WTC11 (cell line): ENCODE measurements around the gene KRTAP5-4. TPM values are rescaled to one million over a fixed set of nuclear protein-coding genes. Genes with fewer than 3 reads are reported as not detected.

Experiments
- ATAC-seq: fragments of 200-7000 bp; cut with Tn5 transposase; 2 replicates; pipeline ENCODE4 v1.10.0; 2021; ENCODE audit warnings: mild to moderate bottlenecking, moderate library complexity
- CTCF ChIA-PET: fragments of 300-600 bp; sonication (Branson Sonifier 250); formaldehyde crosslinking; loops from one replicate; lab custom pipeline; 2021; ENCODE audit warnings: antibody characterized with exemption; lab: Charles Lee
- POLR2A ChIA-PET: fragments of 350-600 bp; sonication (Branson Sonifier 250); formaldehyde crosslinking; loops from one replicate; lab custom pipeline; 2021; ENCODE audit warnings: antibody characterized with exemption; lab: Charles Lee
- DNase-seq: peaks from one replicate; pipeline ENCODE4 v3.0.0; 2021; ENCODE audit warnings: low spot score
- H3K27ac Mint-ChIP-seq: 2 replicates; pipeline ENCODE4 v1.8.0; 2021; ENCODE audit warnings: mixed read lengths
- H3K27me3 Mint-ChIP-seq: 2 replicates; pipeline ENCODE4 v1.8.0; 2021; ENCODE audit warnings: low read depth, mild to moderate bottlenecking, moderate library complexity, mixed read lengths
- H3K36me3 Mint-ChIP-seq: 2 replicates; pipeline ENCODE4 v1.8.0; 2021; ENCODE audit warnings: mixed read lengths
- H3K4me1 Mint-ChIP-seq: 2 replicates; pipeline ENCODE4 v1.8.0; 2022; ENCODE audit warnings: mixed read lengths
- H3K4me3 Mint-ChIP-seq: 2 replicates; pipeline ENCODE4 v1.8.0; 2021; ENCODE audit warnings: mild to moderate bottlenecking, moderate library complexity, mixed read lengths
- H3K9me3 Mint-ChIP-seq: 2 replicates; pipeline ENCODE4 v1.8.0; 2021; ENCODE audit warnings: mixed read lengths
- AFF4 ChIP-seq: sonication (generic); formaldehyde crosslinking; IDR thresholded peaks from 2 replicates; pipeline ENCODE4 v1.8.1; 2023; ENCODE audit warnings: mild to moderate bottlenecking, missing genetic modification reagents, borderline replicate concordance
- ERG ChIP-seq: fragments of 250-450 bp; sonication (Bioruptor Pico); IDR thresholded peaks from 2 replicates; pipeline ENCODE4 v1.8.0; 2021; ENCODE audit warnings: mild to moderate bottlenecking
- ESRRA ChIP-seq: sonication (generic); formaldehyde crosslinking; IDR thresholded peaks from 2 replicates; pipeline ENCODE4 v1.8.1; 2022; ENCODE audit warnings: mild to moderate bottlenecking, missing genetic modification reagents, borderline replicate concordance
- ETV6 ChIP-seq: sonication (generic); formaldehyde crosslinking; IDR thresholded peaks from 2 replicates; pipeline ENCODE4 v1.8.1; 2022; ENCODE audit warnings: mild to moderate bottlenecking, missing genetic modification reagents
- FOXJ3 ChIP-seq: sonication (generic); formaldehyde crosslinking; IDR thresholded peaks from 2 replicates; pipeline ENCODE4 v1.9.0; 2021; ENCODE audit warnings: missing genetic modification reagents, mild to moderate bottlenecking, borderline replicate concordance
- GTF2I ChIP-seq: fragments of 250-450 bp; sonication (Bioruptor Pico); conservative IDR thresholded peaks from 2 replicates; pipeline ENCODE4 v1.4.0; 2021; ENCODE audit warnings: mild to moderate bottlenecking
- NFE2L1 ChIP-seq: sonication (generic); formaldehyde crosslinking; IDR thresholded peaks from 2 replicates; pipeline ENCODE4 v1.8.1; 2023; ENCODE audit warnings: missing genetic modification reagents
- NFYB ChIP-seq: sonication (generic); formaldehyde crosslinking; conservative IDR thresholded peaks from 2 replicates; pipeline ENCODE4 v1.8.0; 2022; ENCODE audit warnings: low read depth, missing genetic modification reagents
- PRDM15 ChIP-seq: sonication (generic); formaldehyde crosslinking; IDR thresholded peaks from 2 replicates; pipeline ENCODE4 v1.8.0; 2022; ENCODE audit warnings: missing genetic modification reagents
- SP1 ChIP-seq: sonication (generic); formaldehyde crosslinking; conservative IDR thresholded peaks from 2 replicates; pipeline ENCODE4 v1.8.1; 2022; ENCODE audit warnings: missing genetic modification reagents
- TEAD1 ChIP-seq: sonication (generic); formaldehyde crosslinking; IDR thresholded peaks from 2 replicates; pipeline ENCODE4 v1.8.0; 2022; ENCODE audit warnings: mild to moderate bottlenecking, missing genetic modification reagents
- ZNF219 ChIP-seq: sonication (generic); formaldehyde crosslinking; IDR thresholded peaks from 2 replicates; pipeline ENCODE4 v1.8.0; 2023; ENCODE audit warnings: missing genetic modification reagents, mild to moderate bottlenecking, borderline replicate concordance
- ZNF232 ChIP-seq: sonication (generic); formaldehyde crosslinking; IDR thresholded peaks from 2 replicates; pipeline ENCODE4 v1.8.0; 2022; ENCODE audit warnings: mild to moderate bottlenecking, missing genetic modification reagents
- ZNF263 ChIP-seq: sonication (generic); formaldehyde crosslinking; IDR thresholded peaks from 2 replicates; pipeline ENCODE4 v1.8.1; 2022; ENCODE audit warnings: low read depth, mild to moderate bottlenecking, moderate library complexity, missing genetic modification reagents
- ZNF317 ChIP-seq: sonication (generic); formaldehyde crosslinking; IDR thresholded peaks from 2 replicates; pipeline ENCODE4 v1.8.1; 2023; ENCODE audit warnings: low read depth, mild to moderate bottlenecking, moderate library complexity, missing genetic modification reagents, borderline replicate concordance
- ZNF423 ChIP-seq: fragments of 250-450 bp; sonication (Bioruptor Pico); IDR thresholded peaks from 2 replicates; pipeline ENCODE4 v2.1.2; 2022; ENCODE audit warnings: mild to moderate bottlenecking, moderate library complexity
- ZNF425 ChIP-seq: fragments of 250-450 bp; sonication (Bioruptor Pico); conservative IDR thresholded peaks from 2 replicates; pipeline ENCODE4 v1.9.0; 2021; ENCODE audit warnings: mild to moderate bottlenecking
- ZNF532 ChIP-seq: fragments of 250-450 bp; sonication (Bioruptor Pico); IDR thresholded peaks from 2 replicates; pipeline ENCODE4 v1.9.0; 2021; ENCODE audit warnings: mild to moderate bottlenecking, borderline replicate concordance
- total RNA-seq: library from RNA; stranded (reverse); gene quantifications from 3 replicates; pipeline ENCODE4 v1.2.3, GENCODE V29; 2021
- TF ChIP-seq, protein P1 (sequence below): fragments of 250-450 bp; sonication (Bioruptor Pico); IDR thresholded peaks from 2 replicates; pipeline ENCODE4 v2.1.2; 2022; ENCODE audit warnings: mild to moderate bottlenecking, moderate library complexity
- TF ChIP-seq, protein P2 (sequence below): sonication (generic); formaldehyde crosslinking; IDR thresholded peaks from 2 replicates; pipeline ENCODE4 v1.8.0; 2022; ENCODE audit warnings: mild to moderate bottlenecking, missing genetic modification reagents

KRTAP5-4 gene
- total RNA-seq, 1 experiment from 2014 or later: not detected

GRCh38 chr11:1619449-1619848, 2.5 kb downstream of the KRTAP5-4 start:
- CTCF ChIA-PET: interaction anchor here (0.6 to 3.0 kb wide), 3 partner anchors 20 to 206 kb away, joined by 3 to 15 read pairs (median 4); no protein-coding TSS in a partner anchor
- Mint-ChIP-seq H3K27ac (no peak overlapping the region), H3K36me3 (peaks cover 2% of the 10 kb centered on the region; the same call in 1 of the 2 replicates), H3K4me1 (peaks cover 7% of the 10 kb centered on the region), H3K9me3 (peaks cover 15% of the 10 kb centered on the region), H3K27me3 (peaks cover 46% of the 10 kb centered on the region), H3K4me3 (no peak overlapping the region)
- DNase-seq: no peak
- TF ChIP-seq ZNF263 (CRISPR knock-in tag) (no peak), ZNF219 (CRISPR knock-in tag) (no peak), TEAD1 (CRISPR knock-in tag) (no peak), ERG (CRISPR knock-in tag) (no peak), ZNF232 (no peak), AFF4 (CRISPR knock-in tag) (no peak), ZNF532 (CRISPR knock-in tag) (no peak), ZNF425 (CRISPR knock-in tag) (no peak), ETV6 (CRISPR knock-in tag) (no peak), SP1 (CRISPR knock-in tag) (no peak), GTF2I (no peak), ZNF423 (CRISPR knock-in tag) (no peak), ZNF317 (no peak), NFYB (CRISPR knock-in tag) (no peak), NFE2L1 (no peak), PRDM15 (CRISPR knock-in tag) (no peak), ESRRA (CRISPR knock-in tag) (no peak), FOXJ3 (CRISPR knock-in tag) (no peak)
- TF ChIP-seq, protein P1, sequence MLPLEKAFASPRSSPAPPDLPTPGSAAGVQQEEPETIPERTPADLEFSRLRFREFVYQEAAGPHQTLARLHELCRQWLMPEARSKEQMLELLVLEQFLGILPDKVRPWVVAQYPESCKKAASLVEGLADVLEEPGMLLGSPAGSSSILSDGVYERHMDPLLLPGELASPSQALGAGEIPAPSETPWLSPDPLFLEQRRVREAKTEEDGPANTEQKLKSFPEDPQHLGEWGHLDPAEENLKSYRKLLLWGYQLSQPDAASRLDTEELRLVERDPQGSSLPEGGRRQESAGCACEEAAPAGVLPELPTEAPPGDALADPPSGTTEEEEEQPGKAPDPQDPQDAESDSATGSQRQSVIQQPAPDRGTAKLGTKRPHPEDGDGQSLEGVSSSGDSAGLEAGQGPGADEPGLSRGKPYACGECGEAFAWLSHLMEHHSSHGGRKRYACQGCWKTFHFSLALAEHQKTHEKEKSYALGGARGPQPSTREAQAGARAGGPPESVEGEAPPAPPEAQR (CRISPR knock-in tag): no peak
- TF ChIP-seq, protein P2, sequence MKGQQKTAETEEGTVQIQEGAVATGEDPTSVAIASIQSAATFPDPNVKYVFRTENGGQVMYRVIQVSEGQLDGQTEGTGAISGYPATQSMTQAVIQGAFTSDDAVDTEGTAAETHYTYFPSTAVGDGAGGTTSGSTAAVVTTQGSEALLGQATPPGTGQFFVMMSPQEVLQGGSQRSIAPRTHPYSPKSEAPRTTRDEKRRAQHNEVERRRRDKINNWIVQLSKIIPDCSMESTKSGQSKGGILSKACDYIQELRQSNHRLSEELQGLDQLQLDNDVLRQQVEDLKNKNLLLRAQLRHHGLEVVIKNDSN (CRISPR knock-in tag): no peak
- ATAC-seq: no peak
- POLR2A ChIA-PET: no interaction called here
